HG02981 (cell line): Measurements from ENCODE around the gene METAP1D.
"Not testable (repeated sequence)": the region's sequence is repeated elsewhere in the genome, so short reads cannot be mapped to it uniquely, and the experiment has no call there.

Experiments used
- ATAC-seq: cut with Tn5 transposase; IDR thresholded peaks from one replicate; pipeline ENCODE4 v1.9.1; 2021; ENCODE audit warnings: mild to moderate bottlenecking, moderate library complexity; ENCODE audit not compliant: unreplicated experiment

The METAP1D gene

DNA sequence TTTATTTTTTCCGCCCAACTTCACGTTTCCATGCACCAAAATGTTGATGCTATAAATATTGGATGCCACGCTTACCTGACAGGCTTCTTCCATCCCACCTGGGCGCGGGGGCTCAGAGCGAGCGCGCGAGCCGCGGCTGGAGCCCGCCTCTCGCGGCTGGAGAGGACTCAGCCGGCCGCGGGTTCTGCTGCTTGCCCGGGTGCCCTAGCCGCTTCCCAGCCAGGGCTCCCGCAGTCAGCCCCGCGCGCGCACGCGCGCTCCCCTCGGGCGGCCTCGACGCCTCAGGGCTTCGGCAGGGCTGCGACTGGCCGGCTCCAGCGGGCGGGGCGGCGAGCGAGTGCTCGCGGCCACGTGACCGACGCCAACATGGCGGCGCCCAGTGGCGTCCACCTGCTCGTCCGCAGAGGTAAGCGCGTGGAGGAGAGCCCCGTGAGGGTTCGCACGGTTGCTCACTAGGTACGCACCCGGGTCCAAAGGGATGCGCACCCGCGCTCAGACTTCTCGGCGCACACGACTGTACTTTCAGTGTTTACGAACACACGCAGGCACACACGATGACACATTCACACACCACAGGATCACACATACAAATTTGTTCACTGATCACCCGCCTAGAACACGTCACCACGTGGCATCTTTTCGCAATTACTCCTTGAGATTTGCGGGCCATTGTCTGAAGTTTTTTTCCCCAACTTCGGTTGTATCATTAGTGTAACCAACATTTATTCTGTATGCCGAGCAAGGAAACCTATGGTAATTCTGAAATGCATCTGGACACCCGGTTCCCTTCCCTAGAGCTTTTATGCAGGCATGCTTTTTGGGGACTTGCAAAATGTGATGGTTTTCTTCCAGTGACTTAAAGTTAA, at the start of gene METAP1D:
TSS of gene METAP1D (plus strand) at position 350 of the 866 bp plus-strand sequence. CDS start at position 367, 17 bp downstream.
- ATAC-seq: peak; percentile 94

DNA sequence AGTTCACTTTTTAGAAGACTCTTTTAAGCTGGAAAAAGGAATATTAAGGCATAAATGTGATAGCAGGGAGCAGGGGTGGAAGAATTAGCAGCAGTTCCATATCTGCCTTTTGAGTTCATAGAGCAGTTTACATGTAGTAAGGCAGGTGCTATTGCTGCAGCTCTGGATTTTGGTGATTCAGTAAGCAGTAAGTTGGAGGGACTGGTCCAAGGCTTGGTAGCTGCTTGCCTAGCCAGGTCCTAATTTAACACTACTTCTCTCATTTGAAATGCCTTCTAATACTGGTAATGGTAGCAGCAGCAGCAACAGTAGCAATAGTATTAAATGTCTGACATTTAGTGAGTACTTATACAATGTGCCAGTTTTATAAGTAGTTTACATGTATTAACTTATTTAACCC, 47.5 kb upstream of the METAP1D start:
- ATAC-seq: no peak

DNA sequence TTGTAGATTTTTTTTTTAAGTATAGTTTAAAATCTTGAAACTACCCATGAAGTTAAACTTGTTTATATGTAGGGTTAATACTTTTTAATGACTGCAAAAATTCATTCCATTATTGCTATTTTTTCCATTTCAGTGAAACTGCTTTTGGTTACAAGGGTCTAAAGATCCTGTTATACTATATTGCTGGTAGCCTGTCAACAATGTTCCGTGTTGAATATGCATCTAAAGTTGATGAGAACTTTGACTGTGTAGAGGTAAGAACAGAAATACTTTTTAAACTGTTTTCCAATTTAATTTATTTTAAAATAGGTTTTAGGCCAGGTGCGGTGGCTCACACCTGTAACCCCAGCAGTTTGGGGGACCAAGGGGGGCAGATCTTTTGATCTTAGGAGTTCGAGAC, 47.0 kb upstream of the METAP1D start:
- no peak for ATAC-seq

DNA sequence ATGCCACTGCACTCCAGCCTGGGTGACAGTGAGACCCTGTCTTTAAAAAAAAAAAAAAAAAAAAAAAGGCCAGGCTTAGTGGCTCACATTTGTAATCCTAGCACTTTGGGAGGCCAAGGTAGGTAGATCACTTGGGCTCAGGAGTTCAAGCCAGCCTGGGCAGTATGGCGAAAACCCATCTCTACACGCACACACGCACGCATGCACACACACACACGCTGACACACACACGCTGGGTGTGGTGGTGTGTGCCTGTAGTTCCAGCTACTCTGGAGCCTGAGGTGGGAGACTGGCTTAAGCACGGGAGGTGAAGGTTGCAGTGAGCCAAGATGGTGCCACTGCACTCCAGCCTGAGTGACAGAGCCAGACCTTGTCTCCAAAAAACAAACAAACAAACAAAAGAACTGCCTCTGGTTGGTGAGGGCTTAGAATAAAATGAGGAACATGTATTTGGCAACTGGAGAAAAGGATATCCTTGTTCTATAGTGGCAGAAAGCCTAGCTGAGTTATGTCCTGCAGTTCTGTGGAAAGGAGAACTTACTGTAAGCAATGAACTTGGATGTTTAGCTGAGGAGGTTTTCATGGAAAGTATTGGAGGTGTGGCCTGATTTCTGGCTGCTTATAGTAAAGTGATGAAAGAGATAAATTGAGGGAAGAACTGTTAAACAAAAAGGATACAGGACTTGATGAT, 43.5 kb upstream of the METAP1D start:
- ATAC-seq: no peak

DNA sequence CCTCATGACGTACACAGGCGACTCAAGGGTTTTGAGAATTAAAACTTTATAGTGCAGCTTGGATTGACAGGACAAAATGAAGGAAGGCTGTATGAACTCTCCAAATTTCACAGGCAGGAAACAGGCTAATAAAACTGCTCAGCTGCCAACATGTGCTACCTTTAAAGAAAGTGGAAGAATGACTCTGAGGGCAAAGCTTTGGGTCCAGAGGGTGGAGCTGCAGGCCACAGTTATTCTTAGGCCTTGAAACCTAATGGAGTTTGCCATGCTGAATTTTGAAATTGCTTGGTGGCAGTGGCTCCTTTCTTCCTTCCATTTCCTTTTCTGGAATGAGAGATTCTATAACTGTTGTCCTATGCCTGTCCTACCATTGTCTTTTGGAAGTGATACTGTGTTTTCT, 42.7 kb upstream of the METAP1D start:
- ATAC-seq: no peak

DNA sequence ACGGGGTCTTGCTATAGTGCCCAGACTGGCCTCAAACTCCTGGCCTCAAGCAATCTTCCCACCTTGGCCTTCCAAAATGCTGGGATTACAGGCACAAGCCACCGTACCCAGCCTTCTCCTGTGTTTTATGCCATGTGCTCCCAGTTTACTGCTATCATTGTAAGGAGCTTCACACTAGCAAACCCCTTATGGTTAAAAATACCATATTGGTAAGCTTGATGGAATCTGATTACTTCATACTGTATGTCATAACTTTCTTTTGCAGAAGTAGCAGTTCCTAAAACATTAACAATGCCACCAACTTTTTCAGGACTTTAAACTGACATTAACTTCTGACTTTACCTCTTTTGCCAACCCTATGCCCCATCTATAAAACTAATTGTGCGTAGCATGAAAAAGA, 41.3 kb upstream of the METAP1D start:
- ATAC-seq: no peak

DNA sequence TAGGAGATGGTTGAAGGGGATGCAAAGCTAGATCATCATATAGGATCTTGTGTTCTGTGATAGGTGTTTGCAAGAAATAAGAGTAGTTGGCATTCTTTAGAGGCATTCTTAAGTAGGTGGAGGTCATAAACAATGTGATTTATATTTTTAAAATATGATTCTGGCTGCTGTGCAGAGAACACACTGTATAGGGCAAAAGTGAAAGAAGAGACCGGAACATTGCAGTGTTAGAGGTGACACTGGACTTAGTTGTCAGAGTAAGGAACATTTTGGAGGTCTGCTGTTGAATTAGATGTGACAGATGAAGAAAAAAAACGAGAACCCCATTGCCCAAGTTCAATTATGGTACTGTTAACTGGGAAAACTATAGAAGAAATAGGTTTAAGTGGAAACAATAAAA, 39.8 kb upstream of the METAP1D start:
- ATAC-seq: no peak

DNA sequence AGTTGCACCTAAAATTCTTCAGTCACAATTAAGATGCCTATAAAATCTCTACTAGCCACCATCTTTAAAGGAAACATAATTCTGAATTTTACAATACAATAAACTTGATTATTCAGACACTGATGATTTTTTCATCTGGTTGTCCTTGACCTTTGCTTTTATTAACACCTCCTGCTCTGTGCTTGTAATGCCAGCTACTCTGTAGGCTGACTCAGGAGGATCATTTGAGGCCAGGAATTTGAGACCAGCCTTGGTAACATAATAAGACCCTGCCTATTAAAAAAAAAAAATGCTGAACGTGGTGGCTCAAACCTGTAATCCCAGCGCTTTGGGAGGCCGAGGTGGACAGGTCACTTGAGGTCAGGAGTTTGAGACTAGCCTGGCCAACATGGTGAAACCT, 39.2 kb upstream of the METAP1D start:
- ATAC-seq: no peak

DNA sequence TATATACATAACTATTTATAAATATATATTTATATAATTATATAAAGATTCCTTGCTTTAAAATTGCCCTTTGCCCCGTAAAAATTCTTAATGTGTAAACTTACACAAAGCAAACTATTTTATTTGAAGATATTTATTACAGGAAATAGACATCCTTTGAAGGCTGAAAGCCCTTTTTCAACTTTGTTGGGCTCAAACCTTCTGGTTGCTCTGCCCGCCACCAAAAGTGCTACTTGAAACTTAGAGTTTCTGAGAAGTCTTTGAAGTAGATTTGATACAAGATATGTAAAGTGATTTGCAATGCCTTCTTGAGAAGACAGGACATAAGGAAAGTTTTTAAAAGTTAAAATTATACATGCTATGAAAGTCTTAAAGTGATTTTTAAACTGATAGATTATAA, 36.6 kb upstream of the METAP1D start:
- no peak for ATAC-seq

DNA sequence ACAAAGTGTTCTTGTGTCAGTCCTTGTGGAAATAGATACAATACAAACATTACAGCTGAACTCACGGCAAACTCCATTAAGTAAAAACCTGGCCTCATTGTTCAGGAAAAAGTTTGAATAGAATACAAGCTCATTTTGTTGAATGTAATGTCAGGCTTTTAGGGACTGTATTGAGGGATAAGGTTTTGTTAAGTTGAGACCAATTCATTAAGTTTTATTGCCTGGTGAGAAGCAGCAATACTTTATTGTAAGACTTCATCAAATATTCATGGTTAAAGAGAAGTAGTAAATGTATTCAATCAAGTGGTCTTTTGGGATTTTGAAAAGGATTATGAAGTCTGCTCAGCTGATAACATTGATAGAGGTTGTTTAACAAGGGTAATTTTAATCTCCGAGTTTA, 35.4 kb upstream of the METAP1D start:
- ATAC-seq: no peak

DNA sequence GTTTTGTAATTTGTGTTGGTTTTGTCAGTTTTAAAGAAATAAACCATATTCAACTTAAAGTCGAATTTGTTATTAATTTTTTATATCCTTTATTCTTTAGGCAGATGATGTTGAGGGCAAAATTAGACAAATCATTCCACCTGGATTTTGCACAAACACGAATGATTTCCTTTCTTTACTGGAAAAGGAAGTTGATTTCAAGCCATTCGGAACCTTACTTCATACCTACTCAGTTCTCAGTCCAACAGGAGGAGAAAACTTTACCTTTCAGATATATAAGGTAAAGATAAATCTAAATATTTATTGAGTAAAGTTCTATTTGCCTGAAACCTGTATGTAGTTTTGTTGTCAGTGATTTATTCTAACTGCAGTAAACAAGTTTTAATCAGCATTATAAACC, 34.5 kb upstream of the METAP1D start:
- no peak for ATAC-seq

DNA sequence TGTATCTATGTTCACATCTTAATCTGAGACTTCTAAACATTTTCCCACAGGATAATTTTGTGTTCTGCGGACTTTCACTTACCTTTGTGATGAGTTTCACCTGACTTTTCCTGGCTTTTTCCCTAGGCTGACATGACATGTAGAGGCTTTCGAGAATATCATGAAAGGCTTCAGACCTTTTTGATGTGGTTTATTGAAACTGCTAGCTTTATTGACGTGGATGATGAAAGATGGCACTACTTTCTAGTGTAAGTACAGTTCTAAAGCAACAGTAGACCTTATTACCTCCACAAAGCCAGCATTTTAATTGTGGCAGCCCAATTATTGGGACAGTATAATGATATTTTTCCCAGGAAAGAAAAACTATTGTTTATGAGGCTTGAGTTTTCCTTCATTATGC, 34.1 kb upstream of the METAP1D start:
- ATAC-seq: no peak

DNA sequence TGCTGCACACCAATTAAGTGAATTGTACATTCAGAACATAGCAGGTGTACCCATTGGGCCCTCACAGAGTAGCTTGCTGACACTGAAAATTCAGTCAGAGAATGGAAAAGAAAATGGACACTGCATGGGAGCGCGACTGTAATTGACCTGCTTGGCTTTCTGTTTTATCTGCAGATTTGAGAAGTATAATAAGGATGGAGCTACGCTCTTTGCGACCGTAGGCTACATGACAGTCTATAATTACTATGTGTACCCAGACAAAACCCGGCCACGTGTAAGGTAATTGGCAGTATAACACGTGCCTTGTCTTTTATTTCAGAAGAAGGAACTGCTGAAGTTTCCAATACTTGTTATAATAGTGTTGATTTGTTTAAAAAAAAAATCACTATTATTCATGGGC, 33.5 kb upstream of the METAP1D start:
- ATAC-seq: no peak

DNA sequence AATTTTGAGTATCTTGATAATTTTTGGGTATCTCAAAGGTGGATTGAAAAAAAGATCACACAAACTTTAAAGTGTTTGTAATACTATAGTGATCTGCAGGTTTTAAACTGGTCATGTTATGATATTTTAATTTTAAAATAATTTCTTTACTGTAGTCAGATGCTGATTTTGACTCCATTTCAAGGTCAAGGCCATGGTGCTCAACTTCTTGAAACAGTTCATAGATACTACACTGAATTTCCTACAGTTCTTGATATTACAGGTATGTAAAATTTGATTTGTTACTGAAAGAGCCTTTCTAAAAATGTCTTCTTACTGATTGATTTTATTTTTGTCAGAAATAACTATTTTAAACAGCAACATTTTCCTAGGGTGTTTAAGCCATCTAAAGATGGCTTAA, 33.1 kb upstream of the METAP1D start:
- no peak for ATAC-seq

DNA sequence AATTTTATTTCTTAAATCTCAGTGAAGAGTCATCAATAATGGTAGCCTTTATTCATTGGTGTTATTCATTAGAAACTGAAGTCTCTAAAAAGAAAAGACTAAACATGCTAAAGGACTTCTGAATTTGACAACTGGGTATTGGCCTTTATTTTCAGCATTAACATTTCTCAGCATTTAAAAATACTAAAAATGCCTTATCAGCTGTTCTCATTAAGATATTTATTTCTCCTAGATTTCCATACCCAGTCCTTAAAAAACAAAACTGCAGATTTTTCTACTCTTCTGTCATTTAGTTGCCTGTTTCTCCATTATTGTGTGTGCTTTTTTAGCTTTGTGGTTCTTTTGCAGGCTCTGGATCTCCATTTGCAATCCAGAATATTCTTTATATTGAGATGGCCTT, 31.2 kb upstream of the METAP1D start:
- no peak for ATAC-seq

DNA sequence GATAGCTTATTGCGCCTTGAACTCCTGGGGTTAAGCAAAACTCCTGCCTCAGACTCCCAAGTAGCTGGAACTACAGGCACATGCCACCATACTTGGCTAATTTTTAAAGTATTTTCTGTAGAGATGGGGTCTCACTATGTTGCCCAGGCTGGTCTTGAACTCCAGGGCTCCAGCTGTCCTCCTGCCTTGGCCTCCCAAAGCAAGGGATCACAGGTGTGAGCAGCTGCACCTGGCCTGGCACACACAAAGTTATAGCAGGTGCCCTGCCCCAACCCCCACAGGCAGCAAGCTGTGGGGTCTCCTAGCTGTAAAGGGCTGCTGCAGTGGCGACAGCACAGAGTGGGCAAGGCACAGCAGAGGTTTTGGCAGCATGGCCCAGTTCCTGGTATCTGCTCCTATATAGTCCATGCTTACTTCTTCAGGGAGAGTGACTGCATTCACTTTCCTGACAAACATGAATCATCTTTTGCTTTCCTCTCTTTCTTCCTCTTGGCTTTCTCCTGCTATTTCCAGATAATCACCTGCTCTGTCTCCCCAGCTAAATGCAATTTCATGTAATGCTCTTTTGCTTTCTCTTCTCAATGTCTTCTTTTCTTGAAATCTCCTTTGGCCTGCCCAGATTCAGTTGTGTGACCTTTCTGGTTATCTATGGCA, 27.3 kb upstream of the METAP1D start:
- ATAC-seq: no peak

DNA sequence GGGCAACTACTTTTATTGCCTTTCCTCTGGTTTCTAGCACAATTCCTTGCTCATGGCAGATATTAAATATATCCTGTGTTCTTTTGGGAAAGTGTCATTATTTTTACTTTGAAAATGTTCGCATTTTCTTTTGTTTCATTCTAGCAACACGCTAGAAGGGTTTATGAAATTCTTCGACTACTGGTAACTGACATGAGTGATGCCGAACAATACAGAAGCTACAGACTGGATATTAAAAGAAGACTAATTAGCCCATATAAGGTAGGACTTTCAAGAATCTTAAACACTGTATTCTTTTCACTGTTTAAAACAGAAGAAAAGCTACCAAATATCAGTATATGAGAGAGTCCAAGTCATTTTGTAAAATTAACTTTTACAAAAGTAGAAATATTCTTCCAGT, 20.6 kb upstream of the METAP1D start:
- no peak for ATAC-seq

DNA sequence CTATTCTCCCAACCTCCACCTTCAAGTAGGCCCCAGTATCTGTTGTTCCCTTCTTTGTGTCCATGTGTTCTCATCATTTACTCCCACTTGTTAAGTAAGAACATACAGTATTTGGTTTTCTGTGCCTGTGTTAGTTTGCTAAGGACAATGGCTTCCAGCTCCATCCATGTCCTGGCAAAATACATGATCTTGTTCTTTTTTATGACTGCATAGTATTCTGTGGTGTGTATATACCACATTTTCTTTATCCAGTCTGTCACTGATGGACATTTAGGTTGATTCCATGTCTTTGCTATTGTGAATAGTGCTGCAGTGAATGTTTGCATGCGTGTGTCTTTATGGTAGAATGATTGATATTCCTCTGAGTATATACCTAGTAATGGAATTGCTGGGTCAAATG, 15.8 kb upstream of the METAP1D start:
- not testable (repeated sequence) for ATAC-seq

DNA sequence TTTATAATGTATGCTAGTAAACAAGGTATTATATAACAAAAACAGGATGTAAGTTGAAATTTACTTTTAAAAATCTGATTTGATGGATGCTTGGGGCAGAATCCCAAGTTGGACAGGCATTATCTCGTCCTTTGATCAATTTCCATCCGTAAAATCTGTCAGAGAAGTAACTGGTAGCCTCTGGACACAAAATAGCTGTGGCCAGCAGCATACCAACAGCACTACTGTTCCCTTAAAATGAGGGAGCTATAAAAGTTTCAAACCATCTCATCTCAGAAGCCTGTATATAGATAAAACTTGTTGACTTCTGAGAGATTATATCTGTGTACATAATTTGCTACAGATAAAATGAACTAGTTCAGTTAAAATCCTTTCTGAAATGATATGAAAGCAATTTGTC, 14.7 kb upstream of the METAP1D start:
- no peak for ATAC-seq

DNA sequence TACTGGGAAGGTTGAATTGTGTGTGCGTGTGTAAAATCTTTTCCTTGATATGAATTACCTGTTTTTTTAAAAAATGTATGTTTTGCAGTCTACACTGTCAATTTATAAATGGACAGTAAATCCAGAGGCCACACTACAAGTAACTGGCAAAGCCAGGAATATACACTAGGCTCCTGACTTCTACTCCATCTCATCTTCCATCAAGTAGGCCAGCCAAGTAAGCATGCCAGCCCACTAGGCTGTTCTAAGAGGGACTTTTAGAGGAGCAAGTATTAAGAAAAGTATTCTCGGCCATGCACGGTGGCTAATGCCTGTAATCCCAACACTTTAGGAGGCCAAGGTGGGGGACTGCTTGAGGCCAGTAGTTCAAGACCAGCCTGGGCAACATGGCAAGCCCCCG, 13.0 kb upstream of the METAP1D start:
- ATAC-seq: no peak

DNA sequence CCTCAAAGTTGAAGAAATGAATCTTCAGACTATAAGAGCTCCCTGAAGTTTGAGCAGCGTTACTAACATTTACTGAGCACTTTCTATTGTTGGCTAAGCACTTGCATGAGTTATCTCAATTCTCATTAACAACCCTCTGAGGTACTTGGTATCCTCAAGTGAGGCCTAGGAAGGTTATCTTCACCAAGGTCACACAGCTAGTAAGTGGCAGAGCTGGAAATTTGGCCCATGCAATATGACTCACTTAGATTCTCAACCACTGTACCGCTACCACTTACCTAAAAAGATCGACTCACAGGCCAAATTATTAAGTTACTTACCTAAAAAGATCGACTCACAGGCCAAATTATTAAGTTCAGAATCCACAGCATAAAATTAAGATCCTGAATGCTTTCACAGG, 8.7 kb upstream of the METAP1D start:
- ATAC-seq: no peak

DNA sequence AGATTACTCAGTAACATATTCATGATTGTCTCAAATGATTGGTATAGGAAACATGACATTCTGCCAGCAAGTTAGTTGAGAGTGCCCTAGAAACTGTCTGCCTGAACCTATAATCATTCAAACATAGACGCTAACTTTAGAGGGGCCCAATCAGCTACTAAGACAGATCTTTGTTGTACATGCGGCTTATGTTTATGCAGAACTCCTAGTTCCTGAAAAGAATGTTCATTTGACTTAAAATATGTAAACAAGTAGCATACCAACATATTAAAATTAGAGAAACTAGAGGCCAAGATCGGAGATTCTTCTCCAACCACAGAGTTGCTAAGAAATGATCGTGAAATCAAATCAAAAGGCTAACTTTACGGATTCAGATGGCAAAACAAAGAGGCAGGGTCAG, 4.2 kb upstream of the METAP1D start:
- ATAC-seq: no peak
